Tongue (tissue), 2 donors: Measurements from ENCODE around the gene EMC7. TPM values are rescaled to one million over a fixed set of nuclear protein-coding genes. Genes with fewer than 3 reads are reported as not detected.
"Not testable (repeated sequence)": the region's sequence is repeated elsewhere in the genome, so short reads cannot be mapped to it uniquely, and the experiment has no call there.

ENCODE experiments used
- DNase-seq: peaks from one replicate; pipeline ENCODE4 v3.0.0-alpha.2; 2015
- total RNA-seq: library from RNA; depleted of rRNA; stranded (reverse); fragments of >200 nt; gene quantifications from one replicate; pipeline ENCODE4 v1.2.3, GENCODE V29; 2014

EMC7 gene
- total RNA-seq, 1 donor from 2014 or later: 24.8 TPM

GRCh38 chr15:34084086-34084485 is 17.6 kb downstream of the EMC7 start:
- DNase-seq: no peak

DNA sequence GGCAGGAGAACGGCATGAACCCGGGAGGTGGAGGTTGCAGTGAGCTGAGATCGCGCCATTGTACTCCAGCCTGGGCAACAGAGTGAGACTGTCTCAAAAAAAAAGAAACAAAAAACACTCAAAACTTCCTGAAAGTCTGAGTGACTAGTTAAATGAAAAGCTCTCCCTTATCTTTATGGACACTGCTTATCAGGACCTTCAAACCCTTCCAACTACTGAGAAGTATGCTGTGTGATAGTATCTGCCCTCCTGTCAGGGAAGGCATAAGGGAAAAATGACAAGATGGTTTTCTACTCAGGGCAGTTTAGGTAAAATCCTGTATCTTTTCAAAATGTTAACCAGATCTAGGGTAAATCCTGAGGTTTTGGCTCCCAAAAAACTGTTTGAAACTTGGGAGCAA is 21.8 kb downstream of the EMC7 start:
- no peak for DNase-seq

DNA sequence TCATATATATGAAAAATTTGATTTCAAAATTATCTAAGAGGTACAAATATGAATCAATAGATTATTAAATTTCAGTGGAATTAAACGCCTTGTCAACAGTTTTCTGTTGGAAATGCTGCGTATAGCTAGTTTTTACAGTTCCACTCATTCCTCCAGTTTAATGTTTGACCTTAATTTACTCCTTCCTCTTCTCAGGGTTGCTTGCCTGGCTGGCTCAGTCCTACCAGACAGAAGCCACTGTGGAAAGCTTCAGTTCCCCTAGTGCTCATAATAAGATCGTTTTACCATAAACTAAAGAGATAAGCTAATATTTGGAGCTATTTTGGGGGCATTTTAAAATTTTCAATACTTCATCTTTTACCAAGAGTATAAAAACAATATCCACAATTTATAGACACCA is 22.8 kb downstream of the EMC7 start:
- DNase-seq: no peak

GRCh38 chr15:34076785-34077184 is 24.9 kb downstream of the EMC7 start:
- no peak for DNase-seq

GRCh38 chr15:34070003-34070402 is 31.7 kb downstream of the EMC7 start:
- DNase-seq: no peak

- DNase-seq: peak; percentile 55
Observed at GRCh38 chr15:34065941-34066340, 35.7 kb downstream of the EMC7 start.

DNA sequence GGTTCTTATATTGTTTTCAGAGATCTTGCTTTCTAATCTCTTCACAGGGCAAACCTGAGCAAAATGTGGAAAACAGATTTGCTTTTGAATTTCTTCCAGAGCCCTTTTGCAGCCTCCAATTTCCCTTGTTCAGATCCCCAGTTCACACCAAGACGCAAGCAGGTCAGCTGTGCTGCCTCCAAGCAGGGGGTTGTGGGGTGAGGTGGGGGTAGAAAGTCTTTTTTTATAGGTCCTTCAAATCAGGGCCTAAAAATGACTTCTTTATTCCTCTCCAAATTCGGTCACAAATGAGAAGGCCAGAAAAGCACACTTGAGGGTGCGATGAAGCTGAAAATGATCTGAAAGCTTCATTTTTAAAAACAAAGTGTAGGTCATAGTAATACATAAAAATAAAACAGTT is 36.4 kb downstream of the EMC7 start:
- DNase-seq: no peak

GRCh38 chr15:34064438-34064837 is 37.2 kb downstream of the EMC7 start:
- no peak for DNase-seq

- DNase-seq: no peak
Observed at GRCh38 chr15:34059946-34060345, 41.7 kb downstream of the EMC7 start.

- no peak for DNase-seq
Observed at GRCh38 chr15:34059476-34059875, 42.2 kb downstream of the EMC7 start.

GRCh38 chr15:34056911-34057310 is 44.8 kb downstream of the EMC7 start:
- no peak for DNase-seq

DNA sequence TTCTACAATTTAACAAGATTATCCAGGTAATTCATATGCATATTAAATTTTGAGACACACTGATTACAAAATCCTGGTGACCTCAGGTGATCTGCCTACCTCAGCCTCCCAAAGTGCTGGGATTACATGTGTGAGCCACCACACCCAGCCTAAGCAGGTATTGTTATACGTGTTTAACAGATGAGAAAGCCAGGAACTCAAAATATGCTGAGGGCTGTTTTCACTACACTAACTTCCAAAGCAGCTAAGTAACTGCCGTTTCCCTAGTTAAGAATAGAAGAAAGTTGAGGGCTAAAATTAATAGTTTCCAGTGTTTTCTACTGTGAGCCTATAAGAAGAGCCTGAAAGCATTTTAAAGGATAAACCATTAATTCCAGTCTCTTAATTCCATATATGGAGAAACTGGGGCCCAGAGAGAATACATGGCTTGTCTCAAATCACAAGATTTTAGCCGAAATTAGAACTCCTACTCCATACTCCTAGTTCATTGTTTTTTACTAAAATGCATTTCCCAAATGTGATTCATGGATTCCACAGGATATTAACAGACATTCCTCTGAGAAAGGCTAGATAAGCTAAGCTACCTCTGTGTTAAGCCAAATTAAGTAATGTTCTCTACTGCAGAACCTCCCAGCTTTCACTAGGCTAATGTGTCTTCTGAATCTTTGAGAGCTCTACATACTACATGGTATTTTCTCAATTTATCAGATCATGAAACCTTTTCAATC is 45.6 kb downstream of the EMC7 start:
- DNase-seq: no peak

GRCh38 chr15:34054081-34054707 is 47.5 kb downstream of the EMC7 start:
- no peak for DNase-seq

DNA sequence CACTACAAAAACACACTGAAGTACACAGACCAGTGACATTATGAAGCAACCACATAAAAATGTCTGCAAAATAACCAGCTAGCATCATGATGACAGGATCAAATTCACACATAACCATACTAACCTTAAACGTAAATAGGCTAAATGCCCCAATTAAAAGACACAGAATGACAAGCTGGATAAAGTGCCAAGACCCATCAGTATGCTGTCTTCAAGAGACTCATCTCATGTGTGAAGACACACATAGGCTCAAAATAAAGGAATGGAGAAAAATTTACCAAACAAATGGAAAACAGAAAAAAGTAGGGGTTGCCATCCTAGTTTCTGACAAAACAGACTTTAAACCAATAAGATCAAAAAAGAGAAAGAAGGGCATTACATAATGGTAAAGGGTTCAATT is 51.3 kb downstream of the EMC7 start:
- not testable (repeated sequence) for DNase-seq

DNA sequence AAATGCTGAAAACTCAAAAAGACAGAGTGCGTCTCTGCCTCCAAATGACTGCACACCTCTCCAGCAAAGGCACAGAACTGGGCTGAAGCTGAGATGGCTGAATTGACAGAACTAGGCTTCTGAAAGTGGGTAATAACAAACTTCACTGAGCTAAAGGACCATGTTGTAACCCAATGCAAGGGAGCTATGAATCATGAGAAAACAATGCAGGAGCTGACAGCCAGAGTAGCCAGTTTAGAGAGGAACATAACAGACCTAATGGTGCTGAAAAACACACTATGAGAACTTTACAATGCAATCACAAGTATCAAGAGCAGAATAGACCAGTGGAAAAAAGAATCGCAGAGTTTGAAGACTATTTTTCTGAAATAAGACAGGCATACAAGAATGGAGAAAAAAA is 52.5 kb downstream of the EMC7 start:
- no peak for DNase-seq

GRCh38 chr15:34047893-34048775 is 53.5 kb downstream of the EMC7 start:
- DNase-seq: no peak

- DNase-seq: no peak
Observed at GRCh38 chr15:34046471-34047145, 55.1 kb downstream of the EMC7 start.

DNA sequence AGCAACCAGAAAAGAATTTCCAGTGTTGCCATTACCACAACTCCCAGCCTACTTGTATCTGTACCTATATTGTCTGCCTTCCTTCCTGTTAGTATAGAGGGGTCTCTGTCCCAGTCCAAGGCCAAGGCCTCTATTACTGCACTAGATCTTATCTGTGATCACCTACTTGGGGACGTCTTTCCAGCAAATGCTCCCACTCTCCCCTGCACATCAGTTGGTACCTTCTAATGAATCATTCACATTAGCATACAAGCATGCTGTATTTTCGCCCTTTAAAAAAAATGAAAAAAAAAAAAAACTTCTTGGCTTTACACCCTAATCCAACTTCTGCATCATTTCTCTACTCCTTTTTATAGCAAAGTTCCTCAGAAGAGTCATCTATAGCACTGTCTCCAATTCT is 57.8 kb downstream of the EMC7 start:
- no peak for DNase-seq

GRCh38 chr15:34043391-34043790 is 58.3 kb downstream of the EMC7 start:
- no peak for DNase-seq

GRCh38 chr15:34039790-34040113 is 61.9 kb downstream of the EMC7 start:
- DNase-seq: no peak

GRCh38 chr15:34038871-34039789 is 62.5 kb downstream of the EMC7 start, which contains the start of gene AVEN:
TSS of gene AVEN (minus strand) at chr15:34039204. CDS start at chr15:34039046, 158 bp downstream.
- DNase-seq: peak; percentile 64
